ENCODE data around the gene AQP12B.

Gene AQP12B

DNA sequence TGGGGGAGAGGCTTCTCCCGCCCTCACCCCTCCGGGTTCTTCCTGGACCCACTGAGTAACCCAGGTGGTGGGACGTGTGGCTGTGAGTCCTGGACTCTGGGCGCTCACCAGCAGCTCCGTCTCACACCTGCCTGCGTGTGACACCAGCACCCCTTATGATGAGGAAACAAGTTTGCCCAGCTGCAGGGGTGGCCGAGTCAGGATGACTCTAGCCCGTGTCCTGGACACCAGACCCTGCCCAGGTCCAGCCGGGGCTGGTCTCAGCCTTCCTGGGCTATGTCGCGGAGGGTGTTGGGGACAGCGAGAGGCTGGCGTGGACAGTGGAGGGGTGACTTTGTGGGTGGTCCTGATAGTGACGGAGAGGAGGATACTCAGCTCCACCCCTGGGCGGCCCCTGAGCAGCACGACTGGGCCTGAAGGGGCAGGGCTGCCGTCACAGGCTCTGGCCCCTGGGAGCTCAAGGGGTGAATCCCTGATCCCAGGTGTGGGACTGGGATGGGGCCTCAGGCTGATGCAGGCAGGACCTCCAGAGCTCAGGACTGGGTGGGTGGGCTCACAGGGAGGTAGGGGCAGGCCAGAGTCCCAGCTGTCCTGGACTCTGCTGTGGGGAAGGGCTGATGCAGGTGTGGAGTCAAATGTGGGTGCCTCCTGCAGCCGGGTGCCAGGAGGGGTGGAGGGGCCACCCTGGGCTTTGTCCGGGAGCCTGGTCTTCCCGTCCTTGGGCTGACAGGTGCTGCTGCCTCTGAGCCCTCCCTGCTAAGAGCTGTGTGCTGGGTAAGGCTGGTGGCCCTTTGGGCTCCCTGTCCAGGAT, 53.7 kb downstream of the AQP12B start:
- no peak for DNase-seq
- in situ Hi-C loops (cut with HindIII; ENCODE audit: low pct_ligation_motif_present, low pct_unique_long_range_greater_than_20kb, low sequenced_read_pairs), result no loop called here

GRCh38 chr2:240628507-240628807, 54.2 kb downstream of the AQP12B start:
- DNase-seq, result no peak
- in situ Hi-C loops (cut with HindIII; ENCODE audit: low pct_ligation_motif_present, low pct_unique_long_range_greater_than_20kb, low sequenced_read_pairs), result no loop called here

GRCh38 chr2:240627736-240628506, 54.8 kb downstream of the AQP12B start:
- in situ Hi-C loops (cut with HindIII; ENCODE audit: low pct_ligation_motif_present, low pct_unique_long_range_greater_than_20kb, low sequenced_read_pairs), result no loop called here

DNA sequence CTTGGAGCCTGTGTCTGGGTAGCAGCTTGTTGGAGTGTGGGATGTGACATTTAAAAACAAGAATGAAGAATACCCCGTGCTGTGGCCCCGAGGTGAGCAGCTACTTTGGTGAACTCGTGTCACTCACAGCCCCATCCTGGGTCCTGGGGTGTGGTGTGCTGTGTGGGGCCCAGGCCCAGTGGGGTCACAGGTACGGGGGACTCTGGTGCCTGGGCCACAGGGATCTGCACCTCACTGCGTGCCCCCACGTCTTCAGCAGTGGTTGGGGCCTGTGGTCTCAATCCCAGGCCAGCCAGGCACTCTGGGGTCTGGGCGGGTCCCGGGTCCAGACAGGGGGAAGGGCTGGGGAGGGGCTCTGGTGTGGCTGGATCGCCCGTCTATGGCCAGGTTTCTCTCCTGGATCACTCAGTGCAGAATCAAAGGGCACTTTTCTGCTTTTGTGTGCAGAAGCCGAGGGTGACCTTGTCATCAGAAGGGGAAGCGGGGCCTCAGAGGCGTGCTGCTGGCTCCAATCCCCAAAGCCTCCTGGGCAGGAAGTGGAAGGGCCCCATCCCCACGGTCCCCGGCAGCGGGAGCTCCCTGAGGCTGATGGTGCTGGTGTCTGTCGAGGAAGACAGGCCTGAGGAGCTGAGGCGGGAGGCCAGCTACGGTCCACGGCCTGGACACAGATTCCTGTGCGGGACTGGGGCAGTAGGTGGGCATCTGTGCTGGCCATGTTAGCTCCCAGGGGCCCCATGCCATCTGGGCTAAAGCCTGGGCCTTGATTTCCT, 56.0 kb downstream of the AQP12B start:
- in situ Hi-C loops (cut with HindIII; ENCODE audit: low pct_ligation_motif_present, low pct_unique_long_range_greater_than_20kb, low sequenced_read_pairs), result no loop called here
- no peak for DNase-seq

More at GRCh38 chr2:240627736-240628506, 54.8 kb downstream of the AQP12B start:
- no peak for DNase-seq
